HG02884 (cell line): Measurements from ENCODE around the gene NBEA.
"Not testable (repeated sequence)": the region's sequence is repeated elsewhere in the genome, so short reads cannot be mapped to it uniquely, and the experiment has no call there.

Experiments
- ATAC-seq: cut with Tn5 transposase; IDR thresholded peaks from one replicate; pipeline ENCODE4 v1.9.1; 2021; ENCODE audit warnings: mild to moderate bottlenecking, moderate library complexity; ENCODE audit not compliant: unreplicated experiment

NBEA gene, protein sequence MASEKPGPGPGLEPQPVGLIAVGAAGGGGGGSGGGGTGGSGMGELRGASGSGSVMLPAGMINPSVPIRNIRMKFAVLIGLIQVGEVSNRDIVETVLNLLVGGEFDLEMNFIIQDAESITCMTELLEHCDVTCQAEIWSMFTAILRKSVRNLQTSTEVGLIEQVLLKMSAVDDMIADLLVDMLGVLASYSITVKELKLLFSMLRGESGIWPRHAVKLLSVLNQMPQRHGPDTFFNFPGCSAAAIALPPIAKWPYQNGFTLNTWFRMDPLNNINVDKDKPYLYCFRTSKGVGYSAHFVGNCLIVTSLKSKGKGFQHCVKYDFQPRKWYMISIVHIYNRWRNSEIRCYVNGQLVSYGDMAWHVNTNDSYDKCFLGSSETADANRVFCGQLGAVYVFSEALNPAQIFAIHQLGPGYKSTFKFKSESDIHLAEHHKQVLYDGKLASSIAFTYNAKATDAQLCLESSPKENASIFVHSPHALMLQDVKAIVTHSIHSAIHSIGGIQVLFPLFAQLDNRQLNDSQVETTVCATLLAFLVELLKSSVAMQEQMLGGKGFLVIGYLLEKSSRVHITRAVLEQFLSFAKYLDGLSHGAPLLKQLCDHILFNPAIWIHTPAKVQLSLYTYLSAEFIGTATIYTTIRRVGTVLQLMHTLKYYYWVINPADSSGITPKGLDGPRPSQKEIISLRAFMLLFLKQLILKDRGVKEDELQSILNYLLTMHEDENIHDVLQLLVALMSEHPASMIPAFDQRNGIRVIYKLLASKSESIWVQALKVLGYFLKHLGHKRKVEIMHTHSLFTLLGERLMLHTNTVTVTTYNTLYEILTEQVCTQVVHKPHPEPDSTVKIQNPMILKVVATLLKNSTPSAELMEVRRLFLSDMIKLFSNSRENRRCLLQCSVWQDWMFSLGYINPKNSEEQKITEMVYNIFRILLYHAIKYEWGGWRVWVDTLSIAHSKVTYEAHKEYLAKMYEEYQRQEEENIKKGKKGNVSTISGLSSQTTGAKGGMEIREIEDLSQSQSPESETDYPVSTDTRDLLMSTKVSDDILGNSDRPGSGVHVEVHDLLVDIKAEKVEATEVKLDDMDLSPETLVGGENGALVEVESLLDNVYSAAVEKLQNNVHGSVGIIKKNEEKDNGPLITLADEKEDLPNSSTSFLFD (N-terminal part only)

GRCh38 chr13:34941835-34942731 lies at the start of gene NBEA:
Gene NBEA, plus strand, starts transcription at chr13:34942270. Its CDS starts 551 bp downstream, at chr13:34942821.
- ATAC-seq: peak; percentile 68

DNA sequence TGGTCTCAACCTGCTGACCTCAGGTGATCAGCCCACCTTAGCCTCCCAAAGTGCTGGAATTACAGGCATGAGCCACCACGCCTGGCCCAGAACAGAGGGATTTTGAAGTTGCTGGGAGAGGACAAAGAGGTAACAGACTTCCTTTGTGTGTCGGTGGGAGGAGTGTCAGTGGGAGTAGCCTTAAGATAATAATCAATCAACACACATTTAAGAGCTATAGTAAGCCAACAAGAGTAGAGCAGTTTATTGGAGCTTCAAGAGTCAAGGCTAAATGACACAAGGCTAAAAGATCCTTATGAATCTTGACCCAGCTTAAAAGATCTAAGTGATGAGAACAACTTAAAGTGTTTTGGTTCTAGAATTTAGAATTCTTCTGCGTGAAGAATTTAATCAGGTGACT lies 47.3 kb upstream of the NBEA start:
- ATAC-seq: no peak

- no peak for ATAC-seq
Observed at GRCh38 chr13:34897220-34897619, 44.9 kb upstream of the NBEA start.

DNA sequence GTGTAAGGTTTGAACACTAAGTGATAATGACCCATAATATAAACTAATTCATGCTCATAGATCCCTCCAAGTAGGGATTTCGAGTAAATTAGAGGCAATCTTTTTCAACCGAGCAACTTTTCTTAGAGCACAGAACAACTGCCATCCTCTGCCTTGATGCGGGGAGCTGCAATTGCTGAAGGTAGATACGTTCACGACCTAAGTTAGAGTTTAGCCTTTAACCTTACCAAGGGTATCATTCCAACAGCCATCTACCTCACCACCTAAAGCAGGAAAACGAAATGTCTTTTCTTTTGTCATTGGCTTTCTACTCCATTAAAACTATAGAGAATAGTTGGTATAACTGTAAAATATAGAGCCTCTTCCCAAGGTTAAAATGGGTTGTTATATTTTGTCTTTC lies 42.2 kb upstream of the NBEA start:
- ATAC-seq: no peak

- no peak for ATAC-seq
Observed at GRCh38 chr13:34900288-34900739, 41.8 kb upstream of the NBEA start.

DNA sequence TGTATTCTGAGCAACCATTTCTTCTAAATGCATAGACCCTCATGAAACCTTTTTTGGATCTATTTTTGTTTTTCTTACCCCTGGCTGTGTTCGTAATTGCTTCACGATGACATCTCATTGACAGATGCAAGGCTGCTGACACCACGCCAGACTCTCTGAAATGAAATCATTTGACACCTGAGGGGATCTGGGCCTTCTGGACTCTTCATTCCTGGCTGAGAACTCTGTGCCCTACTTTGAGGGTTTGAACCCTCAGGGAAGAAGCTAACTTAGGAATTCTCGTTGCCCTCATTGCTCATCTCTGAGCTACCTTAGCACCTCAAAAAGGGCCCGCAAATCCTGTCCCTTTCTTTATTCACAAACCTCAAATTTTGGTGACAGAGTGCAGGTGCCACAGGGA lies 40.5 kb upstream of the NBEA start:
- ATAC-seq: no peak

DNA sequence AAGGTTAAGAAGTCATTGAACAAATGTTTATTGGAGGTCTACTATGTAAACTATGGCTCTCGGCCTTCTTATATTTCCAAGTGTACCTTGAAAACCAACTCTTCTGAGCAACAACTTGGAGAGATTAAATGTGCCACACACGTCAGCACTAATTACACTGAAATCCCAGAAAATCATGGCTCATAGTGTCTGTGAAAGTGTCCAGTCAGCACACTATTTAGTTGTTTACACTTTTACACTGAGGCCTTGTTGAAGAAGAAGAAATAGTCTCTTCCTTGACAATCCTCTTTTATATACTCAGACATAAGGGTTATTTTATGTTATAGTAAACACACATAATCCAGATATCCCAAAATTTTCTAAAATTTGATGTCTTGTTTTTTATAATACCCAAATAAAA lies 30.9 kb upstream of the NBEA start:
- ATAC-seq: no peak

DNA sequence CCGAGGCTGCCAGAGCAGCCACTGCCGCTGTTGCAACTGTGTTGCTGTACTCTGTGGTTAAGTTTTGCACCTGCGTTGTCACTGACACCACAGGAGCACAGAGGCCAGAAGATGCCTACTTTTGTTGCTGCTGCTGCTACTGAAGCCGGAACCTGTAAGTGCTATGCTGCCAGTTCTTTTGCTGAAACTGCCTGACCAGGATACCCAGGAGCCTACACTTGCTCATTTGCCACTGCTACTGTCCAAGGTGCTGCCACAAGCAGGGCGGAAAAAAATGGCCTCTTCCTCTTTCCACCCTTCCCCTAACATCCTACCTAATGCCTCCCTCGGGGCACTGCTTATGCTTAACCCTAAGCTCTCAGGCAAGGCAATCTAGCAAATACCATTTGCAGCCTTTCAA lies 29.0 kb upstream of the NBEA start:
- ATAC-seq: no peak

GRCh38 chr13:34914416-34914815 lies 27.7 kb upstream of the NBEA start:
- no peak for ATAC-seq

- ATAC-seq: no peak
Observed at GRCh38 chr13:34926508-34926907, 15.6 kb upstream of the NBEA start.

- ATAC-seq: not testable (repeated sequence)
Observed at GRCh38 chr13:34928676-34929075, 13.4 kb upstream of the NBEA start.

DNA sequence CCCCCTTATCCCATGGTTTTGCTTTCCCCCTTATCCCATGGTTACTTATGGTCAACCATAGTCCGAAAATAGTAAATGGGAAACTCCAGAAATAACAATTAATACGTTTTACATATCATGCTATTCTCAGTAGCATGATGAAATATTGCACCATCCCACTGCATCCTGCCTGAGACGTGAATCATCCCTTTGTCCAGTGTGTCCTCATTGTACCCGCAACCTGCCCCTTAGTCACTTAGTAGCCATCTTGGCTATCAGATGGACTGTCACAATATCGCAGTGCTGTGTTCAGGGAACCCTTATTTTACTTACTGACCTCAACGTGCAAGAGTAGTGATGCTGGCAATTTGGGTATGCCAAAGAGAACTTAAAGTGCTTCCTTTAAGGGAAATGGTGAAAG lies 10.5 kb upstream of the NBEA start:
- ATAC-seq: no peak

DNA sequence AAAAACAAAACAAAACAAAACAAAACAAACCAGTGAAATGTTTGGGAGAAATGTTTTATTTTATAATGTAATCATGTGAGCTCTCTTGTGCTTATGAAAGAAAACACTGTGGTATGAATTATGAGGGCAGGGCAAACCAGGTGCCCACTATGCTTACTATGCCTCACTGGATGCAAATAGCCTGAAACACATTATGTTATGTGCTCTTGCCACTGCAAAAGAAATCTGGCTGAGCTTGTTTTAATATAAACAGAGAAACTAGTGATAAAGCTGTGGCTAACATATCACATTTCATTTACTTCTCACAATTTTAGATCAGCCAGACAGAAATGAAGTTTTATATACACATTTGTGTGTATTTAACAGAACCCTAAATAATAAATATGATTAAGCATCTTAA lies 8.7 kb upstream of the NBEA start:
- ATAC-seq: no peak

GRCh38 chr13:34933786-34934185 lies 8.3 kb upstream of the NBEA start:
- no peak for ATAC-seq

DNA sequence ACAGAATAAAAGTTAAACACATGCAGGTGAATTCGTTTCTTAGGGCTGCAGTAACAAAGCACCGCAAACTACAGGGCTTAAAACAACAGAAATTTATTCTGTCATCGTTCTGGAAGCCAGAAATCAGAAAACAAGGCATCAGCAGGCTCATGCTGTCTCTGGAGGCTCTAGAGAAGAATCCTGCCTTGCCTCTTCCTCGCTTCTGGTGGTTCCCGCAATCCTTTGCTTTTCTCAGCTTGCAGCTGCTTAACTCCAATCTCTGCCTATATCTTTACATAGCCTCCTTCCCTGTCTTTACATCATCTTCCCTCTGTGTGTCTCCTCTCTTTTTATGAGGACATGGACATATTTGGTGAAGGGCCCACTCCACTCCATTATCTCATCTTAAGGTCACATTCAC lies 6.2 kb upstream of the NBEA start:
- ATAC-seq: no peak

DNA sequence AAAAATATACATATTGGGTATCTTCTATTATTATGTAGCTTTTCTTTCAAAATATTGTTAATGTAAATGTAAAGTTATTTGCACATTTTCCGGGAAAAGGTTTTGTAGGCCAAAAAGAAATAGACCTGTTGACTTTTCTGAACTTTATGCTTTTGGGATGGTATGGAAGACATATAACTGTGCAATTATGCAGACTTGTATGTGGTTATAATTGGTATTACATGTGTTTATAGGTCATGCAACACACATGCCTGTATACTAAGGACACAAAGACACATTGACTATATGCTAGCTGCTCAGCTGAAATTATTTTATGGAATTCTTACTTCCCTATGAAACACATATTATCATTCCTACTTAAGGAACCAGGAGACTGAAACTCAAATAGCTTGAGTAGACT lies 2.3 kb upstream of the NBEA start:
- ATAC-seq: no peak

GRCh38 chr13:34941436-34941834 lies 635 bp upstream of the NBEA start:
- ATAC-seq: no peak

GRCh38 chr13:34942732-34943435 lies 814 bp downstream of the NBEA start:
- no peak for ATAC-seq

- ATAC-seq: no peak
Observed at GRCh38 chr13:34943436-34944273, 1.6 kb downstream of the NBEA start.
